ENCODE measurements around the gene OSGEP.
"Not testable (repeated sequence)": the region's sequence is repeated elsewhere in the genome, so short reads cannot be mapped to it uniquely, and the experiment has no call there.

Gene OSGEP

DNA sequence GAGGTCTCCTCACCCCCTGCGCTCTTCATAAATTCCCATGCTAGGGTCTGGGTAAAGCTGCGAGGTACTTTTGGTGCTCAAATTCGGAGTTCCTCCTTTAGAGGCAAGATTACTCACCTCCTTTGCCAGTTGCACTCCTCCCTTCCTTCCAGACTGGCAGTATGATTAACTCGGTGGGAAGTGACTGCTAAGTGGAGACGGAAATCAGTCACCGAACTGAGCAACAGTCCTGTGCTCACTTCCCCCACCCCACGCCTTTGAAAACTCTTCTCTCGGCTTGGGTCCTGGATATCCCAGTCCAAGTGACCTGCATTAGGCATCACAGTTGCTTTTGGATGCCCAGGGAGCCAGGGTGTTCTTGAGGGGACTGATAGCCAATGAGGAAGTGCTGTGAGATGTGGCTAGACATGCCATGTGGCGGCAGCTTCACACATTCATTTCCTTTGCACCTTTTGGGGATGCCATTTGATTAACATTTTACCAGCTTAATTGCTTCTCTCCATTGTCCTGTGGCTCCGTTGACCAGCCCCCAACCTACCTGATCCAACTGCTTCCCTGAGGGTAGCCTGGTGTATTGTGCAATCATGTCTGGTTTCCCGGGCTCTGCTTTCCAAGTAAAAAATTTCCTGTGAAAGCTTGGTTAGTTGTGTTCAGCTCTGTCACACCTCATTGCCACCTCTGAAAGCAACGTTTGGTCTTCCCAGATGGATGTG, 15.4 kb upstream of the OSGEP start:
- DNase-seq (ENCODE audit: low read depth in 1 of 2, low spot score in 1 of 2): peak in 1 of 2 donors; percentile 23

- DNase-seq (ENCODE audit: low read depth in 1 of 2, low spot score in 1 of 2): peak; percentile 68 to 82
Observed at GRCh38 chr14:20469242-20469889, 14.8 kb upstream of the OSGEP start, which contains the start of gene PNP. PNP (plus strand) TSS chr14:20469406; CDS start chr14:20469525, 119 bp downstream.

DNA sequence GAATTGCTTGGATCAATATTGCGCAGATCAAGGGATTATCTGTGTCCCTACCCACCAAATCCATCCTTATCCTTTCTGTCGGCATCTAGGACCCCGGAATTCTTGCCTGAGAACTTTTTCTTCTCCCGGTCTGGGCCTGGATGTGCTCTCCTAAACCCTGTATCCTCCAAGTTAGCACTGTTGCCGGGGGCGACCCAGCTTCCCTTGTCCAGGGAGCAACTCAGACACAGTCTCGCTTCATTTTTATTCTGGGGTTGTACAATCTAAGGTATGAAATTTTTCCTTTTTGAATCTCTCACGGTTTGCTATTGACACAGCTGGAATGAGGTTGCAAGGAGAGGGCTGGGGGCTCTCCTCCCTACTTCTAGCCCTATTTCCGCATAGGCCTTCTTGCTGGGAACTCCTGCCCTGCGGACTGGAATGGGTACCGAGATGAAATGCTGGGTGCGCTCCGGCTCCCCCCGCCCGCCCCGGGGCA, 14.2 kb upstream of the OSGEP start:
- no peak for DNase-seq (ENCODE audit: low read depth in 1 of 2, low spot score in 1 of 2)

- peak; percentile 95 to 96 for DNase-seq (ENCODE audit: low read depth in 1 of 2, low spot score in 1 of 2)
Observed at GRCh38 chr14:20461225-20462141, 6.9 kb upstream of the OSGEP start, which contains the start of gene PIP4P1. PIP4P1 (minus strand) TSS chr14:20461434; CDS start chr14:20461325, 109 bp downstream.

DNA sequence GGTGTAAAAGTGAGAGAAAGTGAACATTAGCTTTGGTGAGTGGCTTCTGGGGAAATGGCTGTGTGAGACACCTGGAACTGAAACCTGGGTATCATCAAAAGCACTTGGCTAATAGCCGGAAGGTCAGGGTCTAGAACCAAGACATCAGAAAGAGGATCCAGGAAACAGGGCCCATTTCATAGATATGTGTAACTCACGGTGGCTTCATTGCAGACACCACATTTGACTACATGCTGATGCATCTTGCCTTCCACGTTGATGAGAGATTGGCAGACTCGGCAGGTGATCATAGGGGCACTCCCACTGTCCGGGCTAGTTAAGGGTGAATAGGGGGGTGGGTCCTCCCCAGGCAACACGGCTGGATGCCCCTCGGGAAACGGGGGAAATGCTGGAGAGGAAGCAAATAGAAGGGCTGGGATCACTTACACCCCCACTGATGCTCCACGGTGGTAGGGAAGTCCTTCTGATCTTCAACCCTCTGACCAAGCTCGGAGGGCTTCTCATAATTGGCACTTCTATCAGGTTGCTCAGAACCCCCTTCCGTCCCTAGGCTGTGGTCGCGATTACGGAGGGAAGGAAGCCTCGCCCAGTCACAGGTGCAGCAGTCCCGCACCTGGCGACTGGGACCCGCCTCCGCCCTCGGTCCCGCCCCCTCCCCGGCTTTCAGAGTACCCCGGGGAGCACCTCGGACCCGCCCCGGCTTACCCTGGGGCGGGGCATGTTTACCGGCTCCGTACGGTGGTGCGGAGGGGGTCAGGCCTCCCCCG, 6.0 kb upstream of the OSGEP start:
- DNase-seq (ENCODE audit: low read depth in 1 of 2, low spot score in 1 of 2): peak; percentile 19 to 34

GRCh38 chr14:20458031-20458789, 3.6 kb upstream of the OSGEP start:
- DNase-seq (ENCODE audit: low read depth in 1 of 2, low spot score in 1 of 2): no peak

DNA sequence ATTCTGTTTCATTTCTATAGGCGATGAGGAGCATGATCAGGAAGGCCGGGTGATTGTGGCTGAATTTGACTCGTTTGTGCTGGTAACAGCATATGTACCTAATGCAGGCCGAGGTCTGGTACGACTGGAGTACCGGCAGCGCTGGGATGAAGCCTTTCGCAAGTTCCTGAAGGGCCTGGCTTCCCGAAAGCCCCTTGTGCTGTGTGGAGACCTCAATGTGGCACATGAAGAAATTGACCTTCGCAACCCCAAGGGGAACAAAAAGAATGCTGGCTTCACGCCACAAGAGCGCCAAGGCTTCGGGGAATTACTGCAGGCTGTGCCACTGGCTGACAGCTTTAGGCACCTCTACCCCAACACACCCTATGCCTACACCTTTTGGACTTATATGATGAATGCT, 2.4 kb upstream of the OSGEP start:
- DNase-seq (ENCODE audit: low read depth in 1 of 2, low spot score in 1 of 2): no peak

GRCh38 chr14:20455355-20456300, 1.0 kb upstream of the OSGEP start:
- no peak for DNase-seq (ENCODE audit: low read depth in 1 of 2, low spot score in 1 of 2)

DNA sequence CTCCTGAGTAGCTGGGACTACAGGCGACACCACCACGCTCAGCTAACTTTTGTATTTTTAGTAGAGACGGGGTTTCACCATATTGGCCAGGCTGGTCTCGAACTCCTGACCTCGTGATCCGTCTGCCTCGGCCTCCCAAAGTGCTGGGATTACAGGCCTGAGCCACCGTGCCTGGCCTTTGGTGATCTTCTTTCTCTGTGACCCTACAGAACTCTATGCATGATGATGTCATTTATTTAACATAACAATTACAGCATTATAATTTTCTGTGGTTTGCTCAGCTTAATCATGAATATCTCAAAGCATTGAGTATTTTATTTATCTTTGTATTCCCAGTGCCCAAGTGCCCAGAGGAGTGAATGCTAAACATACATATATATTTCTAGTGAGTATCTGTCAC, 1.8 kb downstream of the OSGEP start:
- DNase-seq (ENCODE audit: low read depth in 1 of 2, low spot score in 1 of 2): not testable (repeated sequence)

DNA sequence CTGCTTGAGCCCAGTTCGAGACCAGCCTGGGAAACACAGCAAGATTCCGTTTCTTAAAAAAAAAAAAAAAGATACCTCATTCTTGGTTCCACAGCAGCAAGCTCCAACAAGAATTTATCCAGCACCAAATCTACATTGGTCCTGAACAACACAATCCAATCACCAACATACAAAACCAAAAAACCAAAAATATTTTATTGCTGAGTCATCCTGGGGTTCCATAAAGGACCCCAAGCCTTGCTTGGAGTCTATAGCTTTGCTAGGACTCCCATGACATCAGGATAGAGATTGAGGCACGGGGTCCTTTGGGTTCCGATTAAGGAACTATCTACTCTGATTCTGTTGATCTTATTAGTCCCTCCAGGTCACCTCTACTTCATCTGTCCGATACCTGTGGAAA, 7.7 kb downstream of the OSGEP start:
- DNase-seq (ENCODE audit: low read depth in 1 of 2, low spot score in 1 of 2): no peak

GRCh38 chr14:20443650-20444049, 11.0 kb downstream of the OSGEP start:
- DNase-seq (ENCODE audit: low read depth in 1 of 2, low spot score in 1 of 2): not testable (repeated sequence)

GRCh38 chr14:20441461-20441860, 13.2 kb downstream of the OSGEP start:
- DNase-seq (ENCODE audit: low read depth in 1 of 2, low spot score in 1 of 2): no peak

- DNase-seq (ENCODE audit: low read depth in 1 of 2, low spot score in 1 of 2): no peak
Observed at GRCh38 chr14:20440882-20441281, 13.7 kb downstream of the OSGEP start.

GRCh38 chr14:20440465-20440864, 14.1 kb downstream of the OSGEP start:
- DNase-seq (ENCODE audit: low read depth in 1 of 2, low spot score in 1 of 2): no peak

DNA sequence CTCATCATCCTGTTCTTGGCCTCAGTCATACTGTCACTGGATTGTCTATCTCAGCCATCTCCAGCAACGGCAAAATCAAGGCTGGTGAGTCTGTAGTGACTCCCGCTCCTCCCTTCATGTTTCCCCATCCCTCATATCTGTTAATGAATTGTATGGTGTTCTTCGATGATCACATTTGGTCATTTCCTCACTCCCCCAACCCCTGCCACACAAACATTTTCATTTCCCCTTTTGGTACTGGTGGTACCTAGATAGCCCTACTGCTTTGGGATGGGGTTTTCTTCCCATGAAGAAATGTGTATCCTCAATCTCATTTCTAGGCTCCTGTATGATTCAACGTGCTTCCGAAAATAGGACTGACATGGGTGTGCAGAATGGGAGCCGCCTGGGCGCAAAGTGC, 15.9 kb downstream of the OSGEP start:
- DNase-seq (ENCODE audit: low read depth in 1 of 2, low spot score in 1 of 2): no peak

GRCh38 chr14:20436363-20436755, 18.3 kb downstream of the OSGEP start:
- no peak for DNase-seq (ENCODE audit: low read depth in 1 of 2, low spot score in 1 of 2)

- no peak for DNase-seq (ENCODE audit: low read depth in 1 of 2, low spot score in 1 of 2)
Observed at GRCh38 chr14:20435582-20436362, 18.8 kb downstream of the OSGEP start, which contains the start of gene KLHL33. KLHL33 (minus strand) TSS chr14:20436166; CDS start chr14:20435811, 355 bp downstream.

Data from activated T-helper 1 cell treated with anti-CD3 and anti-CD28 coated beads, Interleukin-2, amount 50 U/mL, for 16 hours (primary cell).